ENCODE data around the gene ELOVL5. TPM values are rescaled to one million over a fixed set of nuclear protein-coding genes. Genes with fewer than 3 reads are reported as not detected.

ELOVL5 gene
- total and polyA plus RNA-seq, 2 experiments from 2014 or later = 83.3 to 180 TPM

- TF ChIP-seq ZNF462 (CRISPR knock-in tag; IDR thresholded peaks at IDR 0.05) (no peak), JUNB (IDR thresholded peaks at IDR 0.05; ENCODE audit: unreplicated experiment) (no peak), STAT1 (IDR thresholded peaks at IDR 0.05; ENCODE audit: unreplicated experiment) (no peak), CTCF (conservative IDR thresholded peaks at IDR 0.05; ENCODE audit: low read depth in 2 of 2) (no peak), ZNF331 (CRISPR knock-in tag; IDR thresholded peaks at IDR 0.05; ENCODE audit: low read depth) (no peak), EZH2phosphoT487 (IDR thresholded peaks at IDR 0.05; ENCODE audit: unreplicated experiment) (no peak), POLR2AphosphoS5 (IDR thresholded peaks at IDR 0.05; ENCODE audit: low read depth) (no peak), NANOG (IDR thresholded peaks at IDR 0.05; ENCODE audit: borderline replicate concordance) (no peak)
Measured at GRCh38 chr6:53244399-53244931, 104.3 kb downstream of the ELOVL5 start (continued).

- Mint-ChIP-seq H3K9me3 (0 out of 3 replicates have a peak, but pooled peaks cover 6% of the 10 kb centered on the region), H3K4me1 (peaks cover 4% of the 10 kb centered on the region; the same call in 1 of the 3 replicates), H3K27me3 (ENCODE audit: insufficient read depth, low read depth, poor library complexity) (peaks cover 2% of the 10 kb centered on the region), H3K36me3 (ENCODE audit: low read depth) (no peaks in the 10 kb centered on the region), H3K27ac (no peak overlapping the region), H3K4me3 (no peak overlapping the region)
- Histone ChIP-seq H3F3A (replicated peaks; ENCODE audit: low read depth) (no peaks in the 10 kb centered on the region), H3K4me3 (no peak overlapping the region), H3K4me2 (no peak overlapping the region), H3K27me3 (ENCODE audit: insufficient read depth) (no peaks in the 10 kb centered on the region), H3K36me3 (ENCODE audit: insufficient read depth) (0 out of 2 replicates have a peak, but pooled peaks cover 5% of the 10 kb centered on the region), H3K4me1 (ENCODE audit: insufficient read depth) (no peaks in the 10 kb centered on the region), H4K20me1 (replicated peaks; ENCODE audit: insufficient read depth) (no peaks in the 10 kb centered on the region; the same call in 1 of the 2 replicates), H3K79me2 (replicated peaks; ENCODE audit: insufficient read depth) (no peaks in the 10 kb centered on the region), H2AFZ (no peak overlapping the region), H3K27ac (ENCODE audit: low read depth) (no peak overlapping the region), H3K9me2 (ENCODE audit: insufficient read depth) (no peaks in the 10 kb centered on the region)
- ATAC-seq = no peak
- TF ChIP-seq POLR2AphosphoS5 (IDR thresholded peaks at IDR 0.05; ENCODE audit: low read depth) = no peak
- no peak for TF ChIP-seq ZNF331 (CRISPR knock-in tag; IDR thresholded peaks at IDR 0.05; ENCODE audit: low read depth)
- no peak for TF ChIP-seq NANOG (IDR thresholded peaks at IDR 0.05; ENCODE audit: borderline replicate concordance)
- no peak for TF ChIP-seq STAT1 (IDR thresholded peaks at IDR 0.05; ENCODE audit: unreplicated experiment)
- TF ChIP-seq ZNF114 (CRISPR knock-in tag; IDR thresholded peaks at IDR 0.05) = no peak
- TF ChIP-seq CTCF (conservative IDR thresholded peaks at IDR 0.05; ENCODE audit: low read depth in 2 of 2) = no peak
- no peak for TF ChIP-seq ETS1 (IDR thresholded peaks at IDR 0.05)
- no peak for DNase-seq (ENCODE audit: low spot score)
Measured at GRCh38 chr6:53241938-53242337, 106.8 kb downstream of the ELOVL5 start.

Data from GM23338 (cell line).